Measurements from ENCODE around the gene ROS1.

Gene ROS1

DNA sequence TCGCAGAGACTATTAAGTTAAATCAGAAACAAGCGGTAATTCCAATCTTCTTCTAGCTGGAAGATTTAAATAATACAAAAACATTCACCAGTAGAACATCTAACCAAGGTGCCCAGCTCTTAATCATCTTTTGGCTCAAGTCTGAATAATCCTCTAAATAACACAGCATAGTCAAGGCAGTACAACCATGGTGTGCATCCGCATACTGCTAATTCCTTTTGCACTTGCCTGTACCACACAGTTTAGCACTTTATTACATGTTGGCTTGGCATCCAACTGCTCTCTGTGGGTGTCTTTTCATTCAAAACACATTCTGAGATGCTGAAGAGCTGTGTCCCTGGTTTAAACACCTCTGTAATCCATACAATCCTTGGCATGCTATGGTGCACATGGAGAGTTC lies 118.1 kb downstream of the ROS1 start:
- DNase-seq: no peak

DNA sequence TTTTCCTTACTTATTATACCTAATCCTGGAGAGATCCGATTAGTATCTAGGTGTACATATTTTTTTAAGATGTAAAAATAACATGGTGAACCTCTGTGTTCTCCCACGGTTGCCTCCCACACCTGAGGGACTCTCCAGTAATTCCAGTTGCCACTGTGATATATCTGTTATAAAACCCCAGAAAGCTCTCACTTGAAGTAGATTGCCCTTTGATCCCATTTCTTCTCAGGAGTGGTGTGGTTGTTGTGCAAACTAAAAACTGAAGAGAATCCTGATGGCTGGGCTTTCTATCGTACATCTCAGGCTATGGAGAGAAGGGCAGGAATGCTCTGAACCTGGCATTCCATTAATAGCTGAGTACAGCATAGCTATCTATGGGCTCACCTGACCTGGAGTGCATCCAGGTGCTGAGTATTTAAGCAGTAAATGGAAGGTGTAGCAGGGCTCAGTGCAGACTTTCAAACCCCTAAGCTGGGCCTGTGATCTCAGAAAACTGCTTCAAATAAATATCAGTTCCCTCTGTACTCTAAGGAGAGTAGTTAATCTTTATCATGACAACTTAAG lies 119.4 kb downstream of the ROS1 start:
- DNase-seq: no peak

DNA sequence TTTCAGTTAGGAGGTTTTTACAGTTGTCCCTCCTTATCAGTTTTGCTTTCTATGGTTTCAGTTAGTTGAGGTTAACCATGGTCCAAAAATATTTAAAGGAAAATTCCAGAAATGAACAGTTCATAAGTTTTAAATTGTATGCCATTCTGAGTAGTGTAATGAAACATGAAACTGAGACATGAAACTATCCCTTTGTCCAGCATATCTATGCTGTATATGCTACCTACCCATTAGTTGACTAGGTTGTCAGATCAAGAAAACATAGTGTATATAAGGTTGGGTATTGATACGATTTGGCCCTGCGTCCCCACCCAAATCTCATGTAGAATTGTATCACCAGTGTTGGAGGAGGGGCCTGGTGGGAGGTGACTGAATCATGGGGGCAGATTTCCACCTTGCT lies 121.3 kb downstream of the ROS1 start:
- DNase-seq: no peak

DNA sequence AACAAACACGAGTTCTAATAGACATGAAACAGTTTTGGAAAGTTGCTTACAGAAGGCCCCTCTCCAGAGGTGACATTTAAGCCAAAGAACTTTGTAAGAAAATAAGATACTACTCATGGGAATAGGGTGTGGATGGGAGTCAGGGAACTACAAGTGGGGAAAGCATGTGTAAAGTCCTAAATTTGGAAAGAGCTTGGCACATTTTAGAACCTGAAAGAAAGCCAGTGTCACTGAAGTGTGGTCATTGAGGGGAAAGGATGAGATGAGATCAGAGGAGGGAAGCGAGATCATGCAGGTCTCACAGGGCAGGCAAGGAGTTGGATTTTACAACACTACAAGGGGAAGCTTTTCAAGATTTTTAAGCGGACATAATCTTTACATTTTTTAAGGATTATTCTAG lies 122.4 kb downstream of the ROS1 start:
- no peak for DNase-seq

DNA sequence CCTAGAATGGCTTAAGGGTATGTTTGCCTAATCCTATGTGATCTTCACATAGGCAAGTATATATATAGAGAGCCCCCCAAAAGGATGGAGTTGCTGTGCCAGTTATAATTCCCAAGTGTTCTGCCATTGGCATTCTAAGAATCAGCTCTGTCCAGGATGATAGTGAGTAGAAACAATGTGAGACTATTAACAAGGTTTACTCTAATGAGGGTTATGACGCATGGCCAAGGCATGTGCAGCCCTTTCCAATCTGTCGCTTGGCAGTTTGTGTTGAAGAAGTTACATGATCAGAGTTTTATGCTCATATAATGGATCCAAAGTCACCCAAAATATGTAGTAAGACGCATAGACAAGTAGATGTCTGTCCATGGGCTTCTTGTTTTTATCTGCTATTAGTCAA lies 126.8 kb downstream of the ROS1 start:
- no peak for DNase-seq

DNA sequence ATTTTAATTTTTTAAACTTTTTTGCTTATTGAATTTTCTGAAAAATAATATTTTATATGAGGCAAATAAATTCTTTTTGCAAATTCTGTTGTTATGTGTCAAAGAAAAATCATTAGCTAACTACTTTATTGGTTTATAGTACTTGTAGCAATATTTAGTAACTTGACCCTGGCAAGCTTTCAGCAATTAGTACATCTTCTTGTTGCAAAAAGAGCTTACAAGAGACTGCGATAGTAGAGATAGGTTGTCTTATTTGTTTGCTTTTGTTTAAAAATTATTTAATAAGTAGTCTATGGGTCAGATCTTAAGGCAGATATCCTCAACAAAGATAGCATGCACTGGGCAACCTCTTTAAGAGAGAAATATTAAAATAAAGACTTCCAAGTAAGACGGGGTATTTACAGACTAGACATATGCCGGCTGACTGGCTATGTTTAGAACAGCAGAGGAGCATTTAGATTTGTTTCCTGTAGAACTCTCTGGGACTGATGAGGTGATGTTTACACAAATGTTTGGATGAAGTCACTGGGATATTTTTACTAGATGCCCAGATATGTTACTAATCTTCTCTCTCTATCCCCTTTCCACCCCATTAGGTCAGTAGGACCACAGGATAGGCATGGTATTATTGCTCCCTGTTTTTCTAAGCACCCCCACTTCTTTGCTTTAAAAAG lies 135.4 kb downstream of the ROS1 start:
- DNase-seq: no peak

DNA sequence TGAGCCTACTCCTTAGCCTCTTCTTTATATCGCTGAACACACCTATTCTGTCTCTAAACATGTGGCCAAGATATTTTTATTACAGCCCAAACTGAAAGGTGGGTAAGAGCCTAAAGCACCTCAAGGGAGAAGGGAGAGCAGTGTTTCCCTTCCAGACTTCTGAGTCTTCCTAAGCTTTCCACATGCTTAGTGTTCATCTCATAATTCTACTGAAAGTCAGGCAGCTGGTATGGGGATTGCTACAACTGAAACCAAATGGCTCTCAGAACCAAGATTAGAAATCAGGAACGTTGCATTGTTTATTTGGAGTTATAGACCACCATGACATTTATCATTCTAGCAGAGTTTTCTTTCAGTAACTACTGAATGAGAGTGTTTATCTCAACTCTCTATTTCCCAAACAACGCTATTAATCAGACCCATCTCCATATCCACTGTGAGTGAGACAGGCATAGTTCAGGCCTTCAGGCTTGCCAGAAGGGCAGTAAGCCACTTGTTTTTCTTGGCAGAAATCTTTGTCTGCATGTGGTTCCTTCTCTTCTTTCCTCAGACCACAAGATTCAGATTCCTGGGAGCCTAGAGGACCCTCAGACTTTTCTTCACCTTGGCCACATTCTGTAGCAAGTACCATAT lies 137.5 kb downstream of the ROS1 start:
- no peak for DNase-seq

DNA sequence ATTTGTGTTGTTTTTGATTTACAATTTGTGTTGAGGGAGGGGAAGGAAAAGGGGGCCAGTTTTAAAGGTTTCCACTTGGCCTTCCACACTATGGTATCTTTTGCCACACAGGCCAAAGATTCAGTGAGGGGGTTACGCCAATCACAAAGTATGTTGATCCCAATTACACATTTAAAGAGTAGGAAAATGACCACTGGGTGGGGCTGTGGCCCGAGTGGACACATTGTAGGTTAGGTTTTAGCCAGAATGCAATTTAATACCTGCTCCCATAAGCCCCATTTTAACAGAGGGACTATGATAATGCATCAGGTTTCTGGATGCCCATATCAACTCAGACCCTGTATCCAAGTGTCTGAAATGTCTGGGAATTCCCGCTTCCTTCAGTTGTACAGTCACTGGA lies 144.8 kb downstream of the ROS1 start:
- DNase-seq: no peak

DNA sequence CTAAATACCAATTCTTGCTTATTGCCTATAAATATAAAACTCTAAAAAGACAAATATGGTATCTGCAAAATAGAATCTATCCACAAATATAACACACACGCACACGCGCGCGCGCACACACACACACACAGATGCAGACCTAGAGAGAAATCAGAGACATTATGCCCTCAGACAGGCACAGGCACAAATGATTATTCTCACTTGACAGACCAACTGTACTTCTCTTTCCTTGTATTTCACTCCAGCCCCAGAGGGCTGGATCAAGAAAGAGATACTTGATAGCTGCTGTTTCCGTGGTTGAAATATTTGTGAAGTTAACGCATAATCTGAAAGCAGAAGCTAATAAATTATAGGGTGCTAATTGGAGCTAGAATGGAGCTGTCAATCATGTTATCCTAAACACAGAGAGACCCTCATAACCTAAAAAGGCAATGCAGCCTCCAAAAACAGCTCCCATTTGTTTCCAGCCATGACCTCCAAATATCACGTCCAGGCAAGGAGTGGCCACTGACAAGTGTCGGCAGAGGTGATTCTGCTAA lies 148.9 kb downstream of the ROS1 start:
- DNase-seq: no peak

DNA sequence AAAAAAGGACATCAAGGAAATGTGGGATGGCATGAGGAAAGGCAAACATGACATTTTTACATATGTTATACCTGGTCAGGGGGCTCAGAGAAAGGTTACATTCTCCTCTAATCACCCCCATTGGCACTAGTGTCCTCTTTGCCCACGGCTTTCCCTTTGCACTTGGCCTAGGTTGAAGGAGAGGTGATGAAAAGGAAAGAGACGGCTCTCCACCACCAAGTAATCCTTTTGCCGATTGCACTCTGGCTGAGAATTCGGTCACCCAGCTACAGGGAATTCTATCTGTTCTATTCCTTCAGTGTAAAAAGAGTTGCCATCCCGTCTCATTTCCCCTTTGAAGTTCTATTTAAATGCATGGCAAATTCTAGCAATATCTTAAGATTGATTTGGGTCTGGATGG lies 150.0 kb downstream of the ROS1 start:
- no peak for DNase-seq

DNA sequence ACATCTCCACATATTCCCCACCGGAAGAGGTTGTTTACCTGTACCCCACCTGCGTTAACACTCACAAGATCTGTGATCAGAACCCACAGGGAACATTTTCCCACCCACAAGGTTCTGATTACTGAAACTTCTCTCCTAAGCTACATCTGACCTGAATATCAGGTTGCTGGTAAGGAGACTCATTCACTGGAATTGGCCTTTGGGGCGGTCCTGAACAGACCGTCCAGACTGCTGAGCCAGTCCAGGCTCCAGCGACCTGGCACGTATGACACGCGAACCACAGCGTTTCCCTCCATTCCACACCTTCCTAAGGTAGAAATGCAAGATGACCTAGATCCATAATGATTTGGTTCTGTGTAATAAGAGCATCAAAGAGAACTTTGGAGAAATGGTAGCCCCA lies 150.5 kb downstream of the ROS1 start:
- DNase-seq: no peak

DNA sequence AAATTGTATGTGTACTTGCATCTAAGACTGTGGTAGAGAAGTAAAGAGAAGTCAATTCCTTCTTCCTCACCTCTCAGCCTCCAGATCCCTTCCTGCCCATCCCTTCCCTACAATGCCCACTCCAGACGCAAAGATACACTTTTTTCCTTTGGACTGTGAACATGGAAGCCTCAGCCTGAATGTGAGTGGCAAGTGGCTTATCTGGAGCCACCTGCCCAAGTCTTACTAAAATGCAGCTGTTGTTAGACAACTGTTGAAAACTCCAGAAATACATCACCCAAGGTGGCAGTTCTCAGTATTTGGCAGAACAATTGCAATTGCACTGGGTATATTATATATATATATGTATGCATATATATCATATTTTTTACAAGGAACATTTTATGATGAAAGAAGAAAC lies 152.9 kb downstream of the ROS1 start:
- no peak for DNase-seq

DNA sequence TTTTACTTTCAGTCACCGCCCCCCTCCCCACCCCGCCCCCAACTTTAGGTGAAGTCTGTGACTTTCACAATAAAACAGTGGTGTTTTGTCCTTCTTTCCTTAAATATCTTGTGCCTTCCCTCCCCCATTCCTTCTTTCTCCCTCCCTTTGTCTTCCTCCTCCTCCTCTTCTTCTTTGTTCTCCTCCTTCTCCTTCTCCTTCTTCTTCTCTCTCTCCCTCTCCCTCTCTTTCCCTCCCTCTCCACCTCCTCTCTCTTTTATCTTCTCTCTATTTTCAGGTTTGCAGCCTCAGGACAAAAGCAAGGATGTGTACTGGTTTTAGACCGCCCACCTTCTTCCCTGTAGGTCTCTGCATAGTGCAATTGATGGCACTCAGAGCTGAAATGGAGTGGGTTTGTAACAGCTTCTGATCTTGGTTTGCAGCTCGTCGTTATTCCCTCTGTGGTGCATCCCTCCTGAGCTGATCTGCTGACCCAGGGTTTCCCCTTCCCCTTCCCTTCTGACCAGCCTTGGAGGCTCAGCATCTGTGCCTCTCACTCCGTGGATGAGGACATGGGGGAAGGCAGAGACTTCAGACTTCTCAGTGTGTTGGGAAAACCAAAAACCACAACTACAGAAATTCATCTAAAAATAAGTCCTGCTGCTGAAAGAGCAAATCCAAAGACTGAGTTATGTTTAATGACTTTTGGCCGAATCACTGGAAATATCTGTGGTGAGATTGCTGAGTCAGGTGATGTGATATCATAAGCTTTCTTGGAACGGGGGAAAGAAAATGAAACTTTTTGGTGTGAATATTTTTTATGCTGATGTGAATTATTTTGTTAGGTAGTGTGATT lies 153.5 kb downstream of the ROS1 start:
- DNase-seq: no peak

DNA sequence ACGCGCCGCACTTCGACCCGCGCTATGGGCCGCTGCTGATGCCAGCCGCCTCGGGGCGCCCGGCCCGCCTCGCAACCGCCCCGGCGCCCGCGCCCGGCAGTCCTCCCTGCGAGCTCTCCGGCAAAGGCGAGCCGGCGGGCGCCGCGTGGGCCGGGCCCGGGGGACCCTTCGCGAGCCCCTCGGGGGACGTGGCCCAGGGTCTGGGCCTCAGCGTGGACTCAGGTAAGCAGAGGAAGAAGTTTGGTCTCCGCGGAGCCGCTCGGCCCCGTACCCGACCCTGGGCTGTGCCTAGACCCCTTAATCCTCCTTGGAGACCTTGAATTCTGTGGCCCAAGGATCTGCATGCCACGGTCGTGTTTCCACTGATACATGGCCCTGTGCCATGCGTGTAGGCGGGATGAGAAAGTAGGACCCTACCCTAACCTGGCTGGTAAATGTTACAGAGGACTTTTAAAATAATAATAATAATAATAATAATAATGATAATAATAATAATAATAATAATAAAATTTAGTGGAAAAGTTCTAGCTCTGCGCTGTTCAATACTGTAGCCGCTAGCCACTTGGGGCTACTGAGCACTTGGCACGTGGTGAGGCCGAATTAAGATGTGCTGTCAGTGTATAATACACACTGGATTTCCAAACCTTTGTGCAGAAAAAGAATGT lies 154.8 kb downstream of the ROS1 start:
- DNase-seq: no peak

DNA sequence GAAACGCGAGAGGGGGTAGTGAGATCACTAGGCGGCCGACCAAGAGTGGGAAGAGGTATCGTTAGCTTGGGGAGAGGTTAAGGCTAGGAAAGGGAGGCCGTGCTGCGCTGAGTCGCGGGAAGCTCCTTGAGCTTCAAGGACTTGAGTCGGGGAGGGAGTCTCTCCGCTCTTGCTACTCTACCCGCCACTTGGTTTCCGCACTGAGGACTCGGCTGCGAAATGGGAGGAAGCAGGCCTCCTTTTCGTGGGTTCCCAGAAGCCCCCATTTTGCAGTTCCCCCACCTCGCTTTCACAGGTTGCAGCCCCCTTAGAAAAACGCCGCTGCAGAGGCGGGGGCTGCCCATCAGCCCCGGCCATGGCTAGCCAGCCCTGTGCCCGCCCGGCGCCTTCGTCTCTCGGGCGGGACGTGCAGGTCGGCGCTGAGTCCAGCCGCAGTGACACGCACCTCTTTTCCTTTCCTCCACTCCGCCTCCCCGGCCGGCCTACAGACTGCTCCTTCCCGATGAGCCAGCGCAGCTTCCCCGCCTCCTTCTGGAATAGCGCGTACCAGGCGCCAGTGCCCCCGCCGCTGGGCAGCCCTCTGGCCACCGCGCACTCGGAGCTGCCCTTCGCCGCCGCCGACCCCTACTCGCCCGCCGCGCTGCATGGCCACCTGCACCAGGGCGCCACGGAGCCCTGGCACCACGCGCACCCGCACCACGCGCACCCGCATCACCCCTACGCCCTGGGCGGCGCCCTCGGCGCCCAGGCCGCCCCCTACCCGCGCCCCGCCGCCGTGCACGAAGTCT lies 155.5 kb downstream of the ROS1 start:
- no peak for DNase-seq

DNA sequence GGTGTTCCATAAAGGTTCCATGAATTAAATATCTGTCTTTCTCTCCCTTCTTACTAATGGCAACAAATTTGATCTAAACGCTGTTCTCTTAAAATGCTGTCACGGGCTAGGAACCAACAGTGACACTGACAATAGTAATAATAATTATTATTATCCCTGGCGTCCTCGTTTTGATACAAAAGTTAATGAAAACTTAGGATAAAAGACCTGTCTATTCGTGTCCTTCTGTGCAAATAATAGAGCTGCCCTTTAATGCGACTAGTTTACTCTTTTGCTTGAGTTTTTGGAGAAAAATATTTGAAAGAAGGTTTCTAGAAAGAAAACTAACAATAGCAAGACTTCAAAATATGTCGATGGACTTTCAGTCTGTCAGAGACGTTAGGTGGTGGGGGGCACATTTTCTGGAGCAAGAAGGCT lies 156.1 kb downstream of the ROS1 start:
- DNase-seq: no peak

DNA sequence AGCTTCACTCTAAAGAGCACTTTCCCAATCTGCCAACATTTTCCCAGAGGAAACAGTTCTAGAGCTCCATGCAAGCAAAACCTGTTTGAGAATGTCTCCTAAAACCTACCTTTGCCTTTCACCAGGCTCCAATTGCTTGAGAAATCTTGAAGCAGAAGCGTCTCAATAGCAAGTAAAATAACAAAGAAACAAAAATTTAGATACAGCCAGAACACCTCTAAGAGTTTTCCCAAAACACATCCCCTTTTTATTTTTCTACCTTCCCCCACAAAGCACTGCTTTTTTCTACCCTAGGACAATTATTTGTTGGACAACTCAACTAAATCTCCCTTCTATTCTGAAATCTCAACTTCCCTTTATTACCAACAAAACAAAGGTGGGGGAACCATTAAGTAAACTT lies 156.8 kb downstream of the ROS1 start:
- no peak for DNase-seq

DNA sequence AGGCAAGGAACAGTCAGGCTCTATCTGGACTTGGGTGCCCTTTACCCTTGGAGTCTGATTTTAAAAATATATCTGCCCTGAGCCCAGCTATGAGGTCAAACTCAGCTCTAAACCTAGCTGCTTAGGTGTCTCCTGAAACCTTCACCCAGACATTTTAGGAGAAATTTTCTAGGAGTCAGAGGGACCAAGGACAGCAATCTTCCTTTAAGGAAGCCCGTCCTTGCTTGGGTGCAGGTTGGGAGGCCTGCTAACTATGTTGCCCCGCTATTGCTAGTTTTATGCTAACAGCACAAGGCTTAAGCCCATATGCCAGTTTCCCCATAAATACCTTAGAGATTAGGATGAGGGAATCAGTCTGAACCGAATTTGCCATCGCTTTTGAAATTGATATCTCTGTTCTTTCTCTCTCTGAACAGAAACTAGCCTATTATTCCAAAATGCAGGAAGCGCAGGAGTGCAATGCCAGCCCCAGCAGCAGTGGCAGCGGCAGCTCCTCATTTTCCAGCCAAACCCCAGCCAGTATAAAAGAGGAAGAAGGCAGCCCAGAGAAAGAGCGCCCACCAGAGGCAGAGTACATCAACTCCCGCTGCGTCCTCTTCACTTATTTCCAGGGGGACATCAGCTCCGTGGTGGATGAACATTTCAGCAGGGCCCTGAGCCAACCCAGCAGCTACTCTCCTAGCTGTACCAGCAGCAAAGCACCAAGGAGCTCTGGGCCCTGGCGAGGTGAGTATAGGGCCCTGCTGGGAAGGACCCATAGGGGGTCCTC lies 157.8 kb downstream of the ROS1 start:
- DNase-seq: no peak

DNA sequence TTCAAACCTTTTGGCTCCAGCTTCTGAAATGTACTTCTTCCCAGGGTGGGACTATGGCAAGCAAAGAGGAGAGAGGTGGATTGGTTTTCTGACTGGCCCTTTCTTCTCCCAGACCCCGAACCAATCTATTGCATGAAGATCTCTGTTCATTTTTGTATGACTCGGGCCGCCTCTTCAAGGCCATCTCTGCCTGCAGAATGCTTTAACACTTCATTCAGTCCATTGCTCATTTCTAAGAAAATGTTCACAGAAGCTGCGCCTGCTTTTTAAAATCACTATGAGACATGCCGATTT lies 158.7 kb downstream of the ROS1 start:
- DNase-seq: no peak

DNA sequence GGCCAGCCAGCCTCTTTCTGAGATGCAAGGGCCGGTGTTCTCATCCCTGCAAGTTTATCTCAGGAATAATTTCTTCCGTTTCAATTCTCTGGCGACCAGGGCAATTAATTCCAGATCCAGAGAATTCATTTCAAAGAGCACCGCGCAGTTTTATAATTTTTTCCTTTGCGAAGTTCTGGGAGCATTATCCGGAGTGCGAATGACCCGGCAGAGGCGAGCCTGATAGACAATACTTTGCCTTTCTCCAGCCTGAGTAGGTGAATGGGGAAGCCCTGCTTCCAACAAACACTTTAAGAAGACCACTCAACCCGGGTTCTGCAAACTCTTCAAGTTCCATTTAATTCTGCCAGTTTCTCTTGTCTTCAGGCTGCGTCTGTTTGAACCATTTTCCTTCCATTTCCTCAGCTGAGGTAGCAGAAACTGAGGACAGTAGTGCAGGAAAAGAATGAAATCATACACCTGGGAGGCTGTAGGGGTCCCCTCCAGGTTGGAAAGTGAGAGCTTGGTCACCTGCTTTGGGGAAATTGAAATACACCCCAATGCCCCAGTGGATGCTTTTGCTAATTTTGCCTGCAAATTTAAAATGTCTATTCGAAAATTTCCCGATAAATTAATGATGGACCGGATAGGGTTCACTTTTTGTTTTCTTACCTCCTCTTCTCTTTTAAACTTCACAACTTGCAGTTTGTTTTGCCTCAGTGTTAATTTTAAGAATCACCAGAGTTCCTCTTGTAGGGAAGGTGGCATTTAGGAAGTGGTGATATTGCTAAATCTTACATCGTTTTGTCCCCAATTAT lies 159.3 kb downstream of the ROS1 start:
- no peak for DNase-seq
